ENCODE data around the gene GRIFIN. TPM values are rescaled to one million over a fixed set of nuclear protein-coding genes. Genes with fewer than 3 reads are reported as not detected.

Gene GRIFIN
- total and polyA plus RNA-seq, 5 donors from 2014 or later = not detected

DNA sequence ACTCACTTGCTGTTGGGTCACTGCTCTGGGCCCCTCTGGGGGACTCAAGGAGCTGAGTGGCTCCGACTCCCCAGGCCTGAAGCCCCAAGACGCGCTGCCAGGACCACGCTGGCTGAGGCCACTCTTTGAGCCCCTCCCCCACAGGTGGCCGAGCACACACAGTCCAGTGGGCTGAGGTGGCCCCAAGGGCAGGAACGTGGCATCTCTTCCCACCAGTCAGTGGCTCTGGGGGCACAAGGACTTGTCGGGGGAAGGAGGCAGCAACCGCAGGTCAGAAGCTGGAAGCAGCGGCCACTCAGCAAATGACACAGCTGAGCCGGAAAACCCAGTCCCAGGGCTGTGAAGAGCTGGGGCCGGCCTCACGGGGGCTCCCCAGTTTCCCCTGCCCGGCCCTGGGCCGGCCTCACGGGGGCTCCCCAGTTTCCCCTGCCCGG, 24.1 kb downstream of the GRIFIN start:
- peaks cover 12% of the 10 kb centered on the region for H3K4me1 ChIP-seq (ENCODE audit: control insufficient read depth, insufficient read depth, low read length, poor library complexity, severe bottlenecking)
- no peaks in the 10 kb centered on the region for H3K36me3 ChIP-seq (ENCODE audit: control insufficient read depth, insufficient read depth, low read length)
- H3K27me3 ChIP-seq (ENCODE audit: control insufficient read depth, insufficient read depth, low read length) = no peaks in the 10 kb centered on the region
- H3K27ac ChIP-seq (ENCODE audit: insufficient read depth, low read length, poor library complexity, severe bottlenecking) = no peak overlapping the region
- peaks cover 0 to 16% (median 3%) of the 10 kb centered on the region in 4 donors for H3K4me1 Mint-ChIP-seq
- ATAC-seq (ENCODE audit: low read depth in 2 of 2) = peak in 1 of 2 donors; percentile 15
- no peaks in the 10 kb centered on the region for H3K9me3 ChIP-seq (ENCODE audit: control insufficient read depth in 2 of 2, low read length in 2 of 2)
- peak in 1 of 3 donors; percentile 18 for DNase-seq
- H3K4me3 Mint-ChIP-seq = peak overlapping the region in 2 of 4 donors; percentile 46 to 74
- H3K4me3 ChIP-seq (ENCODE audit: low read depth, low read length) = no peak overlapping the region
- H3K27me3 Mint-ChIP-seq = peaks cover 7% of the 10 kb centered on the region
- H3K36me3 Mint-ChIP-seq = peaks cover 6% of the 10 kb centered on the region
- peak overlapping the region in 1 of 3 donors; percentile 69 for H3K27ac Mint-ChIP-seq
- no peaks in the 10 kb centered on the region for H3K9me3 Mint-ChIP-seq

DNA sequence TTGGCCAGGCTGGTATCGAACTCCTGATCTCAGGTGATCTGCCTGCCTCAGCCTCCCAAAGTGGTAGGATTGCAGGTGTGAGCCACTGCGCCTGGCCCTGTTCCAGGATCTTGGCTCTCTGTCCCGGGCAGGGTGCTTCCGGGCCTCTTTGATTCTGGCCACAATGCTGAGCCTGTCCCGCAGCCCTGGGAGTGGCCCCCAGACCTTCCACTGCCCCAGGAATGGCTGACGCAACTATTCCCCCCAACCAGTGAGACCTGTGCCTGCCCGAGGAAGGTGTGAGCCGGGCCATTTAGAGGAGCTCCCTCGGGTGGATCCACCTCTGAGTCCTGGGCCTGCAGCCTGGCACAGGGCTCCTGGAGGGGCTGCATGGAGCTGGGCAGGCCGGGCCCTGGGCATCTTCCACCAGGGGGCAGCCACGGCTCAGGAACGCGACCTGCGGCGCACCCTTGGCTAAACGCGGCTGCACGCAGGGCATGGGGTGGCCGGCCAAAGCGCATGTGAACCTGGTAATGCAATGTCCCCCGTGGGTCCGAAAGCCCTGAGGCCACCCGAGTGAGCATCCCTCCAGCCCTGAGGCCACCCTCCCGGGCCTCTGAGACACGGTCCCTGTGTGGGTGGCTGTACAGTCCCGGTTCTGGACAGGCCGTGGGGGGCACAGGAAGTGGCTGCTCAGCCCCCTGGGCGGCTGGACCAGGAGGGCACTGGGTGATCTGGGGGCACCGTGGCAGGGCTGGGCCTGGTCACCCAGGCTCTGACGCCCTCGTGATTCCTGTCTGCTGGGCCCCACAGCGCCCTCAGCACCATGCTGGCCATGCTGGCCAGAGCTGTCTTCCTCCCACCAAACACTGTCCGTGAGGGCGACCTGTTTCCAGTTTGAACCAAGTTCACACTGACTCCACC, 24.8 kb downstream of the GRIFIN start:
- Mint-ChIP-seq H3K4me3 (peak overlapping the region in 2 of 4 donors; percentile 46 to 74), H3K36me3 (peaks cover 6% of the 10 kb centered on the region), H3K27ac (peak overlapping the region in 1 of 3 donors; percentile 69), H3K27me3 (peaks cover 7% of the 10 kb centered on the region), H3K9me3 (no peaks in the 10 kb centered on the region), H3K4me1 (peaks cover 0 to 14% (median 3%) of the 10 kb centered on the region in 4 donors)
- Histone ChIP-seq H3K27me3 (ENCODE audit: control insufficient read depth, insufficient read depth, low read length) (no peaks in the 10 kb centered on the region), H3K4me1 (ENCODE audit: control insufficient read depth, insufficient read depth, low read length, poor library complexity, severe bottlenecking) (peaks cover 12% of the 10 kb centered on the region), H3K27ac (ENCODE audit: insufficient read depth, low read length, poor library complexity, severe bottlenecking) (no peak overlapping the region), H3K36me3 (ENCODE audit: control insufficient read depth, insufficient read depth, low read length) (no peaks in the 10 kb centered on the region), H3K4me3 (ENCODE audit: low read depth, low read length) (no peak overlapping the region), H3K9me3 (ENCODE audit: control insufficient read depth in 2 of 2, low read length in 2 of 2) (no peaks in the 10 kb centered on the region)
- ATAC-seq (ENCODE audit: low read depth in 2 of 2) (peak; percentile 84 to 85), DNase-seq (peak; percentile 53 to 74 (median 67))

DNA sequence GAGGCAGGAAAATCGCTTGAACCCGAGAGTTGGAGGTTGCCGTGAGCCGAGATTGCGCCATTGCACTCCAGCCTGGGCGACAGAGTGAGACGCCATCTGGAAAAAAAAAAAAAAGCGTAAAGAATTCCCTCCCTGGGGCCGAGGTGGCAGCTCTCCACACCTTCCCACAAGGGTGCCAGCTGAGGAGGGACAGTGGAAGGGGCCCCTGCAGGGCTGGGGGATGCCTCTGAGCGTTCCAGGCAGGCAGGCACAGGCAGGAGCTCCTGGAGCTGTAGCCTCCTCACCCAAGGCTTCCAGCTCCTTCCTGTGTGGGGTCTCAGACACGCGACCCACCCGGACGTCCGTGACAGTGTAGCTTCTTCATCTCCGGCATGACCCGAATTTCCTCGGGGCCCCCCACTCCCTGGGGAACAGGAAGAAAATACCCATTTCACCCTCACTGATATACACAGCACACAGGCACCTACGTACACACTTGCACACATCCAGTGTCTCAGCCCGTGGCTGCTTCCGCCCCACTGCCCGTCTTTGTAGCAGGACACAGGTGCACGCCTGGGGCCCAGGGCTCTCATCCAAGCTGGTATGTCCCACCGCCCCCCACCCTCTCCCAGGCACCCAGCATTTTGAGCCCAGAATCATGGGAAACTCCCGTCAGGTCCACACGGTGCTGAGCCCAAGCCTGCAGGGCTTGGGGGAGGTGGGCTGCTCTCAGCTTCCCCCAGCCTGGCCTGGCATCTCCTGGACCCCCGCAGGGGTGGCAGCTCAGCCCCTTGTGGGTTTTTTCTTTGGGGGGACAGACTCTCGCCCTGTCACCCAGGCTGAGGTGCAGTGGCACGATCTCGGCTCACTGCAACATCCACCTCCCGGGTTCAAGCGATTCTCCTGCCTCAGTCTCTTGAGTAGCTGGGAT, 25.7 kb downstream of the GRIFIN start:
- no peaks in the 10 kb centered on the region for H3K36me3 ChIP-seq (ENCODE audit: control insufficient read depth, insufficient read depth, low read length)
- H3K27ac ChIP-seq (ENCODE audit: insufficient read depth, low read length, poor library complexity, severe bottlenecking) = no peak overlapping the region
- H3K27me3 Mint-ChIP-seq = peaks cover under 1% of the 10 kb centered on the region
- H3K4me3 Mint-ChIP-seq = peak overlapping the region in 1 of 4 donors; percentile 52
- peaks cover 12% of the 10 kb centered on the region for H3K4me1 ChIP-seq (ENCODE audit: control insufficient read depth, insufficient read depth, low read length, poor library complexity, severe bottlenecking)
- no peaks in the 10 kb centered on the region for H3K9me3 Mint-ChIP-seq
- H3K9me3 ChIP-seq (ENCODE audit: control insufficient read depth in 2 of 2, low read length in 2 of 2) = no peaks in the 10 kb centered on the region
- H3K4me1 Mint-ChIP-seq = peaks cover 0 to 14% (median under 1%) of the 10 kb centered on the region in 4 donors
- H3K27me3 ChIP-seq (ENCODE audit: control insufficient read depth, insufficient read depth, low read length) = no peaks in the 10 kb centered on the region
- ATAC-seq (ENCODE audit: low read depth in 2 of 2) (no peak), DNase-seq (no peak)
- H3K4me3 ChIP-seq (ENCODE audit: low read depth, low read length) = no peak overlapping the region
- H3K27ac Mint-ChIP-seq = no peak overlapping the region
- H3K36me3 Mint-ChIP-seq = peaks cover 6% of the 10 kb centered on the region

DNA sequence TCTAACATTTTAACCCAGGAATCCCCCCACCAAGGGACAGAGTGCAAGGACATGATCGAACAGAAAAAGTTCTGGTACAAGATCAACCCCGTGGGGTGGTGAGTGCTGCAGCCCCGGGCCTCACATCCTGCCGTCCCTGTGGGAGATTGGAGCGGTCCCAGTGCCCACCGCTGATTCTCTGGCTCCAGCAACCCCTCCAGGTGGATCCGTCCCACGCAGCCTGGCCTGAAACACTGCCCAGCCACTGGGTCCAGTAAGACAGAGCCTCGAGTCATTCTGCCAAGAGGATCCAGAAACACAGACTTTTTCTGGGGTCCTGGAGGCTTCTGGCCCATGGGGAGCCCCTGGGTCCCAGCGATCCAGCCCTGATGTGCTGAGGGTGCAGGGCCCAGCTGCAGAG, 29.5 kb downstream of the GRIFIN start:
- no peak for DNase-seq
- H3K27me3 ChIP-seq (ENCODE audit: control insufficient read depth, insufficient read depth, low read length) = no peaks in the 10 kb centered on the region
- no peak for ATAC-seq (ENCODE audit: low read depth in 2 of 2)
- H3K4me1 ChIP-seq (ENCODE audit: control insufficient read depth, insufficient read depth, low read length, poor library complexity, severe bottlenecking) = peaks cover 6% of the 10 kb centered on the region
- no peak overlapping the region for H3K27ac ChIP-seq (ENCODE audit: insufficient read depth, low read length, poor library complexity, severe bottlenecking)
- no peaks in the 10 kb centered on the region for H3K9me3 ChIP-seq (ENCODE audit: control insufficient read depth in 2 of 2, low read length in 2 of 2)
- H3K36me3 ChIP-seq (ENCODE audit: control insufficient read depth, insufficient read depth, low read length) = no peaks in the 10 kb centered on the region
- Mint-ChIP-seq H3K4me3 (no peak overlapping the region), H3K36me3 (peaks cover 3% of the 10 kb centered on the region), H3K4me1 (peaks cover 0 to 6% (median 1%) of the 10 kb centered on the region in 4 donors), H3K27me3 (no peaks in the 10 kb centered on the region), H3K27ac (no peak overlapping the region), H3K9me3 (no peaks in the 10 kb centered on the region)
- H3K4me3 ChIP-seq (ENCODE audit: low read depth, low read length) = no peak overlapping the region

DNA sequence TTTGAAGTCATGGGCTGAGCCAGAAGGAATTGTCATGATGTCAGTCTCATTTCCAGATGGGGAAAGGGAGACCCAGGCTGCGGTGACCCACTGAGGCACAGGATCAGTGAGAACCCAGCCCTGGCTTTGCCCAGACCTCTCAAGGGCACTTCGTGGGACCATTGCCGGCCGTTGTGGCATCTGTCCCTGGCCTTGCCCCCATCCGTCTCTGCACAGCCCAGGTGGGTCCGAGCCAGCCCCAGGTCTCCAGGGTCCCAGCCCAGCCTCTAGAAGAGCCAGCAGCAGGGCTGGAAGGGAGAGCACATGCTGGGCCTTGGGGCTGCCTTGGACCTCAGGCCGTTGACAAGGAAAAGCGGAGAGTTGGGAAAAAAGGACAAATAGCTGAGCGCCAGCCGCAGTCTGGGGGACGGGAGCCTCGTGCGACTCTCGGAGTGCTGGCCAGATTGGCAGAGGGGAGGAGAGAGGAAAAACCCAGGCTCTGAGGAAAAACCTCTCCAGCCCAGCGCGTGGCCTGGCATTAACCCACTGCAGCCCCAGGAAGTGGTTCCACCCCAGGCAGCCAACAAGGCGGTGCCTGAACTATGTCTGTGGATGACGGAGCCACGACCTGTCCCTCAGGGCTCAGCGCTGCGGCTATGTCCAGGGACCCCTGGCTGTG, 30.2 kb downstream of the GRIFIN start:
- Mint-ChIP-seq H3K36me3 (peaks cover 3% of the 10 kb centered on the region), H3K27me3 (no peaks in the 10 kb centered on the region), H3K4me1 (peaks cover 0 to 6% (median 0%) of the 10 kb centered on the region in 4 donors), H3K9me3 (no peaks in the 10 kb centered on the region), H3K27ac (peak overlapping the region in 1 of 3 donors; percentile 65), H3K4me3 (no peak overlapping the region)
- H3K4me1 ChIP-seq (ENCODE audit: control insufficient read depth, insufficient read depth, low read length, poor library complexity, severe bottlenecking) = no peaks in the 10 kb centered on the region
- no peak overlapping the region for H3K4me3 ChIP-seq (ENCODE audit: low read depth, low read length)
- H3K36me3 ChIP-seq (ENCODE audit: control insufficient read depth, insufficient read depth, low read length) = no peaks in the 10 kb centered on the region
- no peaks in the 10 kb centered on the region for H3K9me3 ChIP-seq (ENCODE audit: control insufficient read depth in 2 of 2, low read length in 2 of 2)
- ATAC-seq (ENCODE audit: low read depth in 2 of 2) (no peak), DNase-seq (no peak)
- H3K27ac ChIP-seq (ENCODE audit: insufficient read depth, low read length, poor library complexity, severe bottlenecking) = no peak overlapping the region
- H3K27me3 ChIP-seq (ENCODE audit: control insufficient read depth, insufficient read depth, low read length) = no peaks in the 10 kb centered on the region

DNA sequence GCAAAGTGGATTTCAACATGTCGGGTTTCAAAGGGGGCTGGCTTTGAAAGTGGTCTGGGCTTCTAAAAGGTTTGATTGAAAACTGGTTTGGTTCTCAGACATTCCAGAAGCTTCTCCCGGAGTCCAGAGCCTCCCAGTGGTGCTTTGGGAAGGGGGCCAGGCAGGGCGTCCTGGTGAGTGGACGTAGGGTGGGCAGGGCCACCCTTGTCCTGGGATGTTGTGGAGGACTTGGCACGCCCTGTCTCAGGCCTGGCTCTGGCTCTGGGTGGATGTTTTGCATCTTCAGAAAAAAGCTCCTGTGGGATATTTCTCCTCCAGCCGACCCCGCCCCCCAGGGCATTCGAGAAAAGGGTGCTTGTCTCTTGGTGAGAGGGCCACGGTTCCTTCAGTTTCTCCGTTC, 31.2 kb downstream of the GRIFIN start:
- H3K27me3 ChIP-seq (ENCODE audit: control insufficient read depth, insufficient read depth, low read length) = no peaks in the 10 kb centered on the region
- DNase-seq = no peak
- H3K4me3 ChIP-seq (ENCODE audit: low read depth, low read length) = no peak overlapping the region
- H3K27ac Mint-ChIP-seq = no peak overlapping the region
- H3K4me3 Mint-ChIP-seq = no peak overlapping the region
- H3K4me1 ChIP-seq (ENCODE audit: control insufficient read depth, insufficient read depth, low read length, poor library complexity, severe bottlenecking) = no peaks in the 10 kb centered on the region
- no peaks in the 10 kb centered on the region for H3K36me3 ChIP-seq (ENCODE audit: control insufficient read depth, insufficient read depth, low read length)
- peaks cover 0 to 6% (median under 1%) of the 10 kb centered on the region in 4 donors for H3K4me1 Mint-ChIP-seq
- H3K9me3 Mint-ChIP-seq = no peaks in the 10 kb centered on the region
- H3K27ac ChIP-seq (ENCODE audit: insufficient read depth, low read length, poor library complexity, severe bottlenecking) = no peak overlapping the region
- no peaks in the 10 kb centered on the region for H3K9me3 ChIP-seq (ENCODE audit: control insufficient read depth in 2 of 2, low read length in 2 of 2)
- no peaks in the 10 kb centered on the region for H3K27me3 Mint-ChIP-seq
- H3K36me3 Mint-ChIP-seq = peaks cover 6% of the 10 kb centered on the region
- no peak for ATAC-seq (ENCODE audit: low read depth in 2 of 2)

DNA sequence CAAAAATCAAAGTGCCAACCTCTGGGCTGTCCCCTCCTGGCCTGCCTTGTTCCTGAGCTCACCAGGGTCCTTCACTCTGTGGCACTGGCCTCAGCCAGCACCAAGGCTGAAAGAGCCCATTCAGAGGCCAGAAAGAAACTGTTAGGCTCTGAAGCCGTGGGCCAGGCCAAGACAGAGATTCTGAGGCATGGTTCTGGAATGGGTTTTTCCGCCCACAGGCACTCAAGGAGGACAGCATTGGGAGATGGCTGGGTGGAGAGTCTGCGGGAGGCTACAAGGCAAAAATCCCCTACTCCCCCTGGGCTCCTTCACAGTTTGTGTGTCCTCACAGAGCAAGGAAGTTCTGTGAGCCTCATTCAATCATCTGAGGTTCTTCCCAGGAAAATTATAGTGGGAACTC, 31.7 kb downstream of the GRIFIN start:
- H3K4me1 ChIP-seq (ENCODE audit: control insufficient read depth, insufficient read depth, low read length, poor library complexity, severe bottlenecking) = no peaks in the 10 kb centered on the region
- H3K27ac ChIP-seq (ENCODE audit: insufficient read depth, low read length, poor library complexity, severe bottlenecking) = no peak overlapping the region
- H3K27me3 Mint-ChIP-seq = no peaks in the 10 kb centered on the region
- no peak overlapping the region for H3K27ac Mint-ChIP-seq
- H3K9me3 ChIP-seq (ENCODE audit: control insufficient read depth in 2 of 2, low read length in 2 of 2) = no peaks in the 10 kb centered on the region
- no peaks in the 10 kb centered on the region for H3K9me3 Mint-ChIP-seq
- no peaks in the 10 kb centered on the region for H3K36me3 ChIP-seq (ENCODE audit: control insufficient read depth, insufficient read depth, low read length)
- H3K27me3 ChIP-seq (ENCODE audit: control insufficient read depth, insufficient read depth, low read length) = no peaks in the 10 kb centered on the region
- peaks cover 0 to 6% (median 1%) of the 10 kb centered on the region in 4 donors for H3K4me1 Mint-ChIP-seq
- no peak overlapping the region for H3K4me3 ChIP-seq (ENCODE audit: low read depth, low read length)
- H3K4me3 Mint-ChIP-seq = no peak overlapping the region
- H3K36me3 Mint-ChIP-seq = peaks cover 8% of the 10 kb centered on the region
- ATAC-seq (ENCODE audit: low read depth in 2 of 2) (no peak), DNase-seq (no peak)
